DOHH2 (cell line): ENCODE results near the gene DNAJB12.

Experiments
- CTCF ChIP-seq: fragments of 200-600 bp; sonication (generic); IDR thresholded peaks from one replicate; pipeline ENCODE4 v1.5.1; 2014; ENCODE audit warnings: antibody characterized with exemption, mild to moderate bottlenecking, low read depth, low read length; ENCODE audit not compliant: poor library complexity, severe bottlenecking
- EZH2phosphoT487 ChIP-seq: fragments of 200-600 bp; sonication (generic); IDR thresholded peaks from 2 replicates; pipeline ENCODE4 v1.6.1; 2017; ENCODE audit warnings: borderline replicate concordance, mild to moderate bottlenecking, antibody characterized with exemption, low read length, moderate library complexity, mixed read lengths

GRCh38 chr10:72315611-72316385, 38.9 kb downstream of the DNAJB12 start:
- TF ChIP-seq CTCF (no peak), EZH2phosphoT487 (no peak)
